ENCODE measurements around the gene GNAL. TPM values are rescaled to one million over a fixed set of nuclear protein-coding genes. Genes with fewer than 3 reads are reported as not detected.

GNAL gene
- total RNA-seq, 2 experiments from 2014 or later, result not detected

DNA sequence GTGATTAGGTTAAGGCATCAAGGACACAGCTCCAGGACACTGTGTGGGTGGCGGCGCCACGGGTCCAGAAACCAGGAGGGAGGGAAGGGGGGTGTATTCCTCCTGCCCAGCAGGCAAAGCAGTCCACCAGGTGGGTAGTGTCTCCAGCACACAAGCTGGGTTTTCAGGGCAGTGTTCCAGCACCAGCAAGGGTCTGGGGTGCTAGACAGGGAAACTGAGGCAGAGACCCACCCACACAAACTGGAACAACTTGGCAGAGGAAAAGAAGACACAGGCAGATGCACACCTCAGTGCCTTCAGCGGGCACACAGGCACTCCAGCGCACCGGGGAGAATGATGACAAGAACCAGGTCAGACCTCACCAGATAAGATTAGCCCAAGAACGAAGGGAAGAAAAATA, 28.4 kb upstream of the GNAL start:
- Mint-ChIP-seq H3K4me3 (no peak overlapping the region), H3K27ac (no peak overlapping the region), H3K36me3 (ENCODE audit: low read depth) (no peaks in the 10 kb centered on the region), H3K27me3 (ENCODE audit: low read depth) (peaks cover 11% of the 10 kb centered on the region), H3K4me1 (ENCODE audit: low read depth) (no peaks in the 10 kb centered on the region), H3K9me3 (ENCODE audit: insufficient read depth) (no peaks in the 10 kb centered on the region)
- POLR2A ChIA-PET, result no interaction called here
- ATAC-seq (no peak), DNase-seq (no peak)
- CTCF ChIA-PET, result no interaction called here

DNA sequence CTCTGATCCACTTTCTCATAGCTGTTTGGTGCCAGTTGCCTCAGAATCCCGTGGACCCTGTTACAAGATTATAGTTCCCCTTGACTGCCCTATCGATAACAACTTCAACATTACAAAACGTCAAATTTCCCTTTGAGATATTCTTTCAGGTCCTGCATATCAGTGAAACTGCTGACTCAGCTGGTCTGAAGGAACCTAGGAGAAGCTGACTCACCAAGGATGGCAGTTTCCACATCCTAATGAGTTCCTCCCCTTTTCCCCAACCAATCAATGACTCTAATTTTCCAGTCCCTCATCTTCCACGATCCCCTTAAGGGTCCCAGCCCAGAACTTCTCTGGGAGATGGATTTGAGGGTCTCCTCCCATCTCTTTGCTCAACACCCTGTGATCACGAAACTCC, 27.6 kb upstream of the GNAL start:
- H3K36me3 Mint-ChIP-seq (ENCODE audit: low read depth), result no peaks in the 10 kb centered on the region
- no peak for DNase-seq
- peaks cover 10% of the 10 kb centered on the region for H3K27me3 Mint-ChIP-seq (ENCODE audit: low read depth)
- H3K4me1 Mint-ChIP-seq (ENCODE audit: low read depth), result no peaks in the 10 kb centered on the region
- no peak for ATAC-seq
- H3K27ac Mint-ChIP-seq, result no peak overlapping the region
- POLR2A ChIA-PET, result interaction anchor here (0.6 kb wide), 1 partner anchor 74 kb away, joined by 3 read pairs; no protein-coding TSS in a partner anchor
- CTCF ChIA-PET, result interaction anchor here (0.7 to 0.8 kb wide), 2 partner anchors 377 to 940 kb away, joined by 3 read pairs; no protein-coding TSS in a partner anchor
- no peaks in the 10 kb centered on the region for H3K9me3 Mint-ChIP-seq (ENCODE audit: insufficient read depth)
- no peak overlapping the region for H3K4me3 Mint-ChIP-seq

DNA sequence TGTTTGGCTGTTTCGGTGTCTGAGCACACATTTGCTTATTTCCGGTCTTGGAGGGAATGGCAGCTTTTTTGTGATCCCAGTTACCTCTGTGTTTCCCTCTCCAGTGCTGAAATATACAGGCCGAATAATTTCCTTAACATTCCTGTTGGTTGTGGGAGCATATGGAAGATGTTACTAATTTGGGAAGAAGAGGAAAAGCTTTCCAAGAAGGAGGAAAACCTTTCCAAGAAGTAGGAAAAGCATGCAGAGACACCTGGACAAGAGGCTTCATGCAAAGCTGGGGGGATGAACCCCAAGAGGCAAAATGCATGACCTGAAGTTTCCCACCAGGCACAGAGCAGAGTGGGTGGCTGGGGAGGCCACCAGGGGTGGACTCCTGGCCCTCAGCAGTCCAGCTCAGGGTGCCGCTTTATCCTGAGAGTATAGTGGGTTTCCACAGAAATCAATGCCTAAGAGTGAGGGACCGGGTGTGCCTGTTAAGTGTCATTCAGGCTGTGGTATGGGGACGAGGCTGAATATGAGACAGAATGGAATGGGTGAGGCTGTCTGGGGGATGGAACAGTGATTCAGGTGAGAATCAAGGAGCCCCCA, 25.5 kb upstream of the GNAL start:
- ChIA-PET POLR2A (no interaction called here), CTCF (no interaction called here)
- ATAC-seq (no peak), DNase-seq (no peak)
- Mint-ChIP-seq H3K36me3 (ENCODE audit: low read depth) (no peaks in the 10 kb centered on the region), H3K27me3 (ENCODE audit: low read depth) (peaks cover 6% of the 10 kb centered on the region), H3K27ac (no peak overlapping the region), H3K4me3 (no peak overlapping the region), H3K4me1 (ENCODE audit: low read depth) (no peaks in the 10 kb centered on the region), H3K9me3 (ENCODE audit: insufficient read depth) (no peaks in the 10 kb centered on the region)

DNA sequence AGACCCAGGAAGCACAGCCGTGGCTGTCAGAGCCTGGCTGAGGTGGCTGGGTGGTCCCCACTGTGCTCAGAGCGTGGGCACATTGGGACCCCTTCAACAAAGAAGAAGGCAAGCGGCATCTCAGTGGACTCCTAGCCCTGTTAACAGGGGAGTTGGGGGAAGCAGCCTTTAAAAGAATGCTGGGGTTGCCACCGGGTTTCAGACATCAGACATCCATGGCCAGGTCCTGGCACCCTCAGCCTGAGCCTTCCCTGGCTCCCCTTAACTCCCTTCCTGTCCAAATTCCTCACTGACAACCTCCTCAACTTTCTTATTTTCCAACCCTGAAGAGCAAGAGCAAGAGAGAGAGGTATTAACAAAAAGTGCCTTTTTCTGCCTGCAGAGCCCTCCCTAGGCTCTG, 24.8 kb upstream of the GNAL start:
- no peak for ATAC-seq
- no peak overlapping the region for H3K27ac Mint-ChIP-seq
- no peaks in the 10 kb centered on the region for H3K36me3 Mint-ChIP-seq (ENCODE audit: low read depth)
- no peak for DNase-seq
- no peaks in the 10 kb centered on the region for H3K9me3 Mint-ChIP-seq (ENCODE audit: insufficient read depth)
- no peaks in the 10 kb centered on the region for H3K4me1 Mint-ChIP-seq (ENCODE audit: low read depth)
- CTCF ChIA-PET, result no interaction called here
- H3K27me3 Mint-ChIP-seq (ENCODE audit: low read depth), result peaks cover 5% of the 10 kb centered on the region
- POLR2A ChIA-PET, result no interaction called here
- H3K4me3 Mint-ChIP-seq, result no peak overlapping the region

DNA sequence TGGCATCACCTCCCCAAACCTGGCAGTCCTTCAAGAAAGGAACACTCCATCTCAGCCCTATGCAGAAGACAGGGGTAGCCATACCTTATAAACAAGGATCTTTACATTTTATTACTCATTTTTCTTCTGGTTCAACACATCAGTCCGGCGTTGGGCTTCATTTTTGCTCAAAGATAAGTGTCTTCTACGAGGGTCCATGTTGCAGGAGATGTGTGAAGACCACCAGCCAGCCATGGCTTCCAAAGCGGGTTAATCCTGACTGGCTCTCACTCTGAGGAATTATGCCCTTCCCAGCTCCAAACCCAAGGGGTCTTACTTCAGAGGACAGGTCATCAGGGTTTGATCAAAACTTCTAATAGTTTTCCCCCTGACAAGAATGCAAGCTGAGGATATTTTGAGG, 23.9 kb upstream of the GNAL start:
- no peaks in the 10 kb centered on the region for H3K36me3 Mint-ChIP-seq (ENCODE audit: low read depth)
- DNase-seq (no peak), ATAC-seq (no peak)
- H3K4me3 Mint-ChIP-seq, result no peak overlapping the region
- ChIA-PET CTCF (interaction anchor here (1.3 kb wide), 1 partner anchor 10 kb away, joined by 10 read pairs; no protein-coding TSS in a partner anchor), POLR2A (no interaction called here)
- H3K9me3 Mint-ChIP-seq (ENCODE audit: insufficient read depth), result no peaks in the 10 kb centered on the region
- H3K4me1 Mint-ChIP-seq (ENCODE audit: low read depth), result no peaks in the 10 kb centered on the region
- H3K27ac Mint-ChIP-seq, result no peak overlapping the region
- H3K27me3 Mint-ChIP-seq (ENCODE audit: low read depth), result peaks cover 5% of the 10 kb centered on the region

- no peak for ATAC-seq
- Mint-ChIP-seq H3K4me3 (no peak overlapping the region), H3K36me3 (ENCODE audit: low read depth) (no peaks in the 10 kb centered on the region), H3K9me3 (ENCODE audit: insufficient read depth) (no peaks in the 10 kb centered on the region), H3K27me3 (ENCODE audit: low read depth) (peaks cover 5% of the 10 kb centered on the region), H3K27ac (no peak overlapping the region), H3K4me1 (ENCODE audit: low read depth) (no peaks in the 10 kb centered on the region)
- ChIA-PET CTCF (interaction anchor here (1.2 to 1.3 kb wide), 2 partner anchors 10 to 63 kb away, joined by 4 to 10 read pairs; no protein-coding TSS in a partner anchor), POLR2A (no interaction called here)
- DNase-seq, result no peak
These were observed 23.5 kb upstream of the GNAL start for GRCh38 chr18:11665587-11665986.

- H3K4me1 Mint-ChIP-seq (ENCODE audit: low read depth), result no peaks in the 10 kb centered on the region
- H3K27ac Mint-ChIP-seq, result no peak overlapping the region
- H3K4me3 Mint-ChIP-seq, result no peak overlapping the region
- H3K36me3 Mint-ChIP-seq (ENCODE audit: low read depth), result no peaks in the 10 kb centered on the region
- ChIA-PET POLR2A (interaction anchor here (0.7 kb wide), 1 partner anchor 69 kb away, joined by 3 read pairs; no protein-coding TSS in a partner anchor), CTCF (interaction anchor here (1.2 to 1.3 kb wide), 2 partner anchors 11 to 62 kb away, joined by 4 to 10 read pairs; no protein-coding TSS in a partner anchor)
- ATAC-seq, result no peak
- no peak for DNase-seq
- peaks cover 5% of the 10 kb centered on the region for H3K27me3 Mint-ChIP-seq (ENCODE audit: low read depth)
- H3K9me3 Mint-ChIP-seq (ENCODE audit: insufficient read depth), result no peaks in the 10 kb centered on the region
These were observed 22.9 kb upstream of the GNAL start for GRCh38 chr18:11666176-11666575.

- Mint-ChIP-seq H3K9me3 (ENCODE audit: insufficient read depth) (no peaks in the 10 kb centered on the region), H3K4me3 (no peak overlapping the region), H3K27me3 (ENCODE audit: low read depth) (peaks cover 5% of the 10 kb centered on the region), H3K27ac (no peak overlapping the region), H3K4me1 (ENCODE audit: low read depth) (no peaks in the 10 kb centered on the region), H3K36me3 (ENCODE audit: low read depth) (no peaks in the 10 kb centered on the region)
- DNase-seq, result no peak
- ChIA-PET CTCF (no interaction called here), POLR2A (interaction anchor here (0.7 kb wide), 1 partner anchor 69 kb away, joined by 3 read pairs; no protein-coding TSS in a partner anchor)
- ATAC-seq, result no peak
These were observed 22.2 kb upstream of the GNAL start for GRCh38 chr18:11666831-11667230.

- Mint-ChIP-seq H3K27me3 (ENCODE audit: low read depth) (peaks cover 5% of the 10 kb centered on the region), H3K36me3 (ENCODE audit: low read depth) (no peaks in the 10 kb centered on the region), H3K4me1 (ENCODE audit: low read depth) (no peaks in the 10 kb centered on the region), H3K27ac (no peak overlapping the region), H3K4me3 (no peak overlapping the region), H3K9me3 (ENCODE audit: insufficient read depth) (no peaks in the 10 kb centered on the region)
- POLR2A ChIA-PET, result interaction anchor here (0.6 kb wide), 1 partner anchor 72 kb away, joined by 5 read pairs; no protein-coding TSS in a partner anchor
- CTCF ChIA-PET, result no interaction called here
- ATAC-seq, result no peak
- DNase-seq, result no peak
These were observed 21.5 kb upstream of the GNAL start for GRCh38 chr18:11667578-11667977.

DNA sequence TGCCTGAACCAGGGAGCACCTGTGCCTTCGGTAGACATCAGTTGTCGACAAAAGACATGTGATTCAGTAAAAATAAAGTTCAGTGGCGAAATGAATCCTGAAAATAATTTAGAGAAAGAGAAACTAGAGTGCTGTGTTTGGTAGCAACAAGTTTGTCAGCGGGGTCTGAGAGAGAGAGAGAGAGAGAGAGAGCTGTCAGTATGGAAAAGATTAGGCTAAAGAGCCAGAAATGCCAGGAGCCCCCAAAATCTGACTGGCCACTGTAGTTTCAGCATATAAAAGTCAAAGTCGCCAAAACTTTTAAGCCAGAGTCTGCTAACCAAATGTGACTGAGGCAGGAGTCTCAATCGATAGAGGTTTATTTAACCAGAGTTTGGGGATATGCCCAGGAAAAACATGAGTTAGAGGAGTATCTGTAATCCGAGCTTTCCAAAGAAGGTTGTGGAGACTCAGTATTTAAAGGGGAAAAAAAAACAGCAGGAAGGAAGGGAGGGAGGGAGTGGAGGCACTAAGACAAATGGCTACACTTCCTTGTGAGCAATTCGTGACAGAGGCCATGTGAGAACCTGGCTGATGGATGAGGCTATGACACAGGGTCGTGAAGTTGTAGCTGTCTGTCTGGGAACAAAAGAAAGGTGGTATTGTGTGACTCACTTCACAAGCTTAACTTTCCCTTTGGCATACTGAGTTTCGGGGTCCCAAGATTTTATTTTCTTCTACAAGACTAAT, 20.5 kb upstream of the GNAL start:
- H3K27me3 Mint-ChIP-seq (ENCODE audit: low read depth), result peaks cover 5% of the 10 kb centered on the region
- no peak for ATAC-seq
- ChIA-PET POLR2A (interaction anchor here (0.6 kb wide), 1 partner anchor 1010 kb away, joined by 3 read pairs; no protein-coding TSS in a partner anchor), CTCF (interaction anchor here (1.2 kb wide), 1 partner anchor 269 kb away, joined by 3 read pairs; no protein-coding TSS in a partner anchor)
- no peak overlapping the region for H3K4me3 Mint-ChIP-seq
- no peaks in the 10 kb centered on the region for H3K9me3 Mint-ChIP-seq (ENCODE audit: insufficient read depth)
- H3K4me1 Mint-ChIP-seq (ENCODE audit: low read depth), result no peaks in the 10 kb centered on the region
- H3K36me3 Mint-ChIP-seq (ENCODE audit: low read depth), result no peaks in the 10 kb centered on the region
- no peak overlapping the region for H3K27ac Mint-ChIP-seq
- DNase-seq, result no peak

- ChIA-PET POLR2A (no interaction called here), CTCF (interaction anchor here (1.2 kb wide), 1 partner anchor 268 kb away, joined by 3 read pairs; no protein-coding TSS in a partner anchor)
- no peaks in the 10 kb centered on the region for H3K4me1 Mint-ChIP-seq (ENCODE audit: low read depth)
- H3K36me3 Mint-ChIP-seq (ENCODE audit: low read depth), result no peaks in the 10 kb centered on the region
- no peak overlapping the region for H3K4me3 Mint-ChIP-seq
- no peak for DNase-seq
- H3K27ac Mint-ChIP-seq, result no peak overlapping the region
- H3K9me3 Mint-ChIP-seq (ENCODE audit: insufficient read depth), result no peaks in the 10 kb centered on the region
- no peak for ATAC-seq
- H3K27me3 Mint-ChIP-seq (ENCODE audit: low read depth), result peaks cover 5% of the 10 kb centered on the region
These were observed 19.7 kb upstream of the GNAL start for GRCh38 chr18:11669271-11669947.

- DNase-seq (no peak), ATAC-seq (no peak)
- Mint-ChIP-seq H3K9me3 (ENCODE audit: insufficient read depth) (no peaks in the 10 kb centered on the region), H3K4me1 (ENCODE audit: low read depth) (no peaks in the 10 kb centered on the region), H3K27me3 (ENCODE audit: low read depth) (peaks cover 5% of the 10 kb centered on the region), H3K36me3 (ENCODE audit: low read depth) (no peaks in the 10 kb centered on the region), H3K27ac (no peak overlapping the region), H3K4me3 (no peak overlapping the region)
- CTCF ChIA-PET, result interaction anchor here (0.6 kb wide), 1 partner anchor 14 kb away, joined by 3 read pairs; no protein-coding TSS in a partner anchor
- POLR2A ChIA-PET, result no interaction called here
These were observed 19.2 kb upstream of the GNAL start for GRCh38 chr18:11669948-11670275.
